CD4-positive, alpha-beta T cell treated with Interleukin-1 beta for 1 hour (primary cell): ENCODE results near the gene ATG9A.
"Not testable (repeated sequence)": the region's sequence is repeated elsewhere in the genome, so short reads cannot be mapped to it uniquely, and the experiment has no call there.

ENCODE experiments used
- DNase-seq, 2 donors: peaks; one replicate each; pipeline ENCODE4 v3.0.0-alpha.2; 2020 to 2022

The ATG9A gene

DNA sequence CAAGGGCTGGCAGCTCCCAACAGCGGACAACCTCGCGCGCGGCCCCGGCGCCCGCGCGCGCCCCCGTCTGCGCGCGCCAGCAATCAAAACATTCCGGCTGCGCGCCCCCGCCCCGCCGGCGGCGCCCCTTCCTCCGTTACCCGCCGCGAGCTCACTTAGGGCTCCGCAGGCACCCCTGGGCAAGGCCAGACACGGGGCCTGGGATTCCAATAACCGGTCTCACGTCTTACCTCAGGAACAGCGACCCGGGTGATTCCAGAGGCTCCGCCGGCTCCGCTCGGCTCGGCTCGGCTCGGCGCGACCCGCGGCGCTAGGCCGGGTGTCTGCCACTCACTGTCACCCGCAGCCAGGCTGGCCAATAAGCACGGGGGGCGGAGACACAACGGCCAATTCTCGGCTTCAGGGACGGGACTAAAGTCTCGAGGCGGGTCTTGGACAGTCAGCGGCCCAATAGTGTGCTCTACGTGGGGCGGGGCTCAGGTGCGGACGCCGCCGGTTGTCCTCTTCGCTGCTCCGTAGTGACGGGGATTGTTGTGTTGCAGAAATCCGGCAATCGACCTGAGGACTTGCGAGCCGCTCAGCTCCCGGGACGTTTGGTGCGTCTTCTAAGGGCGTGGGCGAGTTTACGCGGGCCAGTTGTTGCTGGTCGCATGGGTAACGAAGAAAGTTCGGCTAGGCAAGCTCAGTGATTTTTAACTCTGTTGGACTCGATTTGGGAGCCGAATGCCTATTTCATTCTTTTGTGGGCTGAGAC lies at the start of gene ATG9A, which contains the start of gene ANKZF1:
ATG9A (minus strand) TSS at position 332 of the 754 bp plus-strand sequence. CDS start 1,612 bp downstream, outside the sequence.
ANKZF1 (plus strand) TSS at position 502 of the 754 bp plus-strand sequence. CDS start 452 bp downstream, outside the sequence.
- peak; percentile 99 for DNase-seq

GRCh38 chr2:219278655-219279150 lies 49.3 kb upstream of the ATG9A start:
- no peak for DNase-seq

DNA sequence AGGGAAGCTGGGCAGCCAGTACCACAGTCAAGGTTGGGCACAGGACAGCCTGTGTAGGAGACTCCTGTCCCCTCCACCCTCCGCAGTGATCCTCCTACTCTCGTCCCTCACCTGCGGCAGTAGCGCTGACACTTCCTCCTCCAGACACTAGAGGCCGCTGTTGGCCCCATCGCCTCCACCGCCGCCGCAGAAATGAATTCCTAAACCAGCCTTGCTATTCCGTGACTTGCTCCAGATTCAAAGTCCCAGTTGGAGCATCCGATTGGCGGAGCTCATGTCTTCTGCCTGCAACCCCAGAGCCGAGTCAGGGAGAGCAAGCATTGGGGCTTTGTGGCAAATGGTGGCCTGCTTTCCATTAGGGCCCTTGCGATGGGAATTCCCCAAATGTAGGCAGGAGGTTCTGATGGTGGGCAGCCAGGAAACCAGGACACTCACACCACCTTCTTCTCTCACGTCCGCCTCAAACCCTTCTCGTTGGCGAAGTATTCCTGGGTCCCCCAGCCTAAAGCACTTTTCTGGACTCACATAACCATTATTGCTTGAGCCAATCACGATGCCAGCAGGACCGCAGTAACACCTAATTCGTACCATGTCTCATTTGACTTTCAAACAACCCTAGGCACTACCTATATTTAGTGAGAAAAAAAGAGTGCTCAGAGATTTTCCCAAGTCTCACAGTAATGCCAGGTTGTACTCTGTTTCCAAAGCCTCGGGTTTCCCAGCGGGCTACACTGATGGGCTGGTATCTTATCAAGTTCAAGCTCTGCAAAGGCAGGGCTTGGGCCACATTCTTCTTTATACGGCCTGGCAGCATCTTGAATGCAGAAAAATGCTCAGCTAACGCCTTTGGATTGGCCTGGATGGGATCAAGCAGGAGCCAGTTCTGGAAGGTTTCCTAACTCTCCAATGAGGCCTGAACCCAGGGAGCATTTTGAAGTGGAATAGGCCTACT lies 48.5 kb upstream of the ATG9A start:
- peak; percentile 77 to 80 for DNase-seq

- no peak for DNase-seq
Observed at GRCh38 chr2:219274361-219274921, 45.0 kb upstream of the ATG9A start.

DNA sequence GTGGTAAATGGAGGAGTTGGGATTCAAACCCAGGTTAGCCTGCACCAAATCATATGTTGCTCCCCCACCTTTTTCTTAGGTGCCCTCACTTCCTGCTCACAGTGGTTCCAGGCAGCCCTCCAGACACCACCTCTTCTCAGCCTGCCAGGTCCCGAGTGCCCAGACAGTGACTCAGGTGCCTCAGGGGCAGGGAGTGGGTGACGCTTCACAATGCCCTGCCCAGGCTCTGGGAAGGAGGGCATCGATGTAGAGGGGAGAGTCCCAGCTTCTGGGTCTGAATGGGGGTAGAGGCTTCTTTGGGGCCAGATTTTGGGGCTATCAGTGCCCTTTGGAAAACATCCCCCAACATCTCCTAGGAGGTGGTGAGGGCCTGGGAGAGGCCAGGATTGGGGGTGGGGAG lies 44.5 kb upstream of the ATG9A start:
- DNase-seq, result no peak

GRCh38 chr2:219272995-219273394 lies 43.6 kb upstream of the ATG9A start:
- DNase-seq, result no peak

DNA sequence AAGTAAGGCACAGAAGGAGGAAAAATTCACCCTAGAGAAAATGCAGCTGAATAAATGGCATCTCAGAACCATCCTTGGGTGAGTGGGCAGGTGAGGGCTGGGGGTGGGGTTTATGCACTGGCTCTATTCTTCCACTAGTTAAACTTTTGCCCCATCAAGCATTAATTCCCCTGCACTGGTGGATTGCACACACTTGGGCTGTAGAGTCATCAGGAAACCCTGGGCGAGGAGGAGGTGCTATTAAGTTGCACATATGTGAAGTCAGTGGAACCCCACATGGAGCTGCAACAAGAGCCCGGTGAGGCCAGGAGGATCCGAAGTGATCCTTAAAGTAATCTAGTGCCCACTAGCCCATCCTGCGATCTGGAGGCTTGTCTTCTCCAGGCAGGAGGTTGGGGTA lies 42.9 kb upstream of the ATG9A start:
- no peak for DNase-seq

DNA sequence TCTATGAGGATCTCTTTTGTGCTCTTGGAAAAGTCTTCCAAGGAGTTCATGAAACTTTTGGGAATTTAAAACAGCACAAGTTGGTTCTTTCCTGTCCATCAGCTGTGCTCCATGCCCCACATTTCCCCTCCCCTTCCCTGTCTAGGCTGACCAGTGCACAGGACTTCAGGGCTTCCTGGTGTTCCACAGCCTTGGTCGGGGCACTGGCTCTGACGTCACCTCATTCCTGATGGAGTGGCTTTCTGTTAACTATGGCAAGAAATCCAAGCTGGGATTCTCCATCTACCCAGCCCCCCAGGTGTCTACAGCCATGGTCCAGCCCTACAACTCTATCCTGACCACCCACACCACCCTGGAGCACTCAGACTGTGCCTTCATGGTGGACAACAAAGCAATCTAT lies 41.6 kb upstream of the ATG9A start:
- DNase-seq, result no peak

DNA sequence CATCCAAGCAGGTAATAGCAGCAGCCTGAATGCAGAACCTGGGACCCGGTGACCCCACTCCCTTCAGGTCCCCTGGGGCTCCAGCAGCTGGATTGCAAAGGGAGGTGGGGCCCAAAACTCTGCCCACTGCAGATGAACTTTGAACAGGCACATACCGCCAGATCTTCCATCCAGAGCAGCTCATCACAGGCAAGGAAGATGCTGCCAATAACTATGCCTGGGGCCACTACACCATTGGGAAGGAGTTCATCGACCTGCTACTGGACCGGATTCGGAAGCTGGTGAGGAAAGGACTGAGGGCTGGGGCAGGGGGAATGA lies 40.6 kb upstream of the ATG9A start:
- DNase-seq, result no peak

DNA sequence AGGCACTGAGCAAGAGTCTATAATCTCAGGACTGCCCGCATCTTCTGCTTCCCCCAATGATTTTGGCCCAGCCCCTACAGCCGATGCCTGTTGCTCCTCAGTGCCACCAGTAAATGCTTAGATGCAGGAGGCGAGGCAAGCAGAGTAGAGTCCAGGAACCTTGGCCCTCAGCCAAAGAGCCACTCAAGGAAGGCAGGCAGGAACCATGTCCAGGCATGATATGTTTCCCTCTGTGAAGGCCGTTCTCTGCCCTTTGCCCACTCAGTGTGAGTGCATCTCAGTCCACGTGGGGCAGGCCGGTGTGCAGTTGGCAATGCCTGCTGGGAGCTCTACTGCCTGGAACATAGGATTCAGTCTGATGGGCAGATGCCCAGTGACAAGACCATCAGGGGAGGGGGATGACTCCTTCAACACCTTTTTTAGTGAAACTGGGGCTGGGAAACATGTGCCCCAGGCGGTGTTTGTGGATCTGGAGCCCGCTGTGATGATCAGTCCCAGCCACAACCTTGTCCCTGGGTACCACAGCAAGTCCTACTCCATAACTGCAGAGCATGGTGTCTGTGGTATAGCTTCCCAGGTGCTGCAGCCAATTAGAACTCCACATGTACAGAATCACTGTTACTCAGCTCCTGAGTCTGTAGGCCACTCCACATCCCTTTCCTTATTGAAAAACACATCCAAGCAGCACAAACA lies 40.1 kb upstream of the ATG9A start:
- DNase-seq, result no peak

DNA sequence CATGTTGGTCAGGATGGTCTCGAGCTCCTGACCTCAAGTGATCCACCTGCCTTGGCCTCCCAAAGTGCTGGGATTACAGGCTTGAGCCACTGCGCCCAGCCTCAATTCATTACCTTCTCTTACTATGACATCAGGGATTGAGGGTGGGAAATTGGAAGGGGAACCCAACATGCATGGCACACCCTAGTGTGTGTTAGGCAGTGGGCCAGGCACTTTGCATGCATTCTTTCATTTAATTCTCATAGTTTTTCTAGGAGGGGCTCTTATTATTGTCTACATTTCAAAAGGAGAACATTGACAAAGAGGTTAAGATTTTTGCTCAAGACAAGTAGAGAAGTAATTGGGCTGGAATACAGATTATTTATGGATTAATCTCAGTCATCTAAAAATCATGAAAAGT lies 38.9 kb upstream of the ATG9A start:
- DNase-seq, result no peak

DNA sequence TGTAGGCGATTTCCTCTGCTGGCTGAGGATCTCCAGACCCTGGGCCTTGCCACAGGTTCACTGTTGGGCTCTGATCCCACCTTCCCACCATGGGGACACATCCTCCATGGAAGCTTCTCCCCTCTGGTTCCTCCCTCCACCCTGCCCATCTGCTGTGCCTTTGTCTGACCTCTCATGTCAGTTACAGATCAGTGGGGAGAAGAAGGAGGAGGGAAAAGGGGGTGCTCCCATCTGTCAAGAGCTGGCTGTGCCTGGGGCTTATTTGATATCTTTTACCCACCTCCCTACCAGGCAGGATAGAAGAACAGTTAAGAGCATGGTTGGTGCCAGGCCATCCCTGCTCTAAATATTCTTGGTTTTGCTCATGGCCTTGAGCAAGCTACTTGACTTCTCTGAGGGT lies 37.5 kb upstream of the ATG9A start:
- no peak for DNase-seq

DNA sequence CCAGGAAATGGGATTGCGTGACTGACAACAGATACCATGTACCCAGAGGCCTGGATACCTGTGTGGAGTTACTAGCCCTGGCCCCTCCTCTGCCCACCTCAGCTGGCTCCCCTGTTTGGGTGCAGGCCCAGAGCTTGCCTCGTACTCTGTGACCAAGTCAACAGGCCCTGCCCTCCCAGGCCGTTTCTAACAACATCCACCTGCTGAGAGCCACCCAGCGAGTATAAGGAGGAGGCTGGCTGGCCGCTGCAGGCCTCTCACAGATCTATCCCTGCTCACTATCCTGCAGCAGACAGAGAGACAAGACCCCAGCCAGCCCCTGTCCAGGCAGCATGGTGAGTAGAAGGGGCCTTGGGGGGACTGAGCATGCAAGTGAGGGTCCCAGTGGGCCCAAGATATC lies 36.8 kb upstream of the ATG9A start:
- no peak for DNase-seq

- DNase-seq, result no peak
Observed at GRCh38 chr2:219261024-219261855, 31.8 kb upstream of the ATG9A start.

DNA sequence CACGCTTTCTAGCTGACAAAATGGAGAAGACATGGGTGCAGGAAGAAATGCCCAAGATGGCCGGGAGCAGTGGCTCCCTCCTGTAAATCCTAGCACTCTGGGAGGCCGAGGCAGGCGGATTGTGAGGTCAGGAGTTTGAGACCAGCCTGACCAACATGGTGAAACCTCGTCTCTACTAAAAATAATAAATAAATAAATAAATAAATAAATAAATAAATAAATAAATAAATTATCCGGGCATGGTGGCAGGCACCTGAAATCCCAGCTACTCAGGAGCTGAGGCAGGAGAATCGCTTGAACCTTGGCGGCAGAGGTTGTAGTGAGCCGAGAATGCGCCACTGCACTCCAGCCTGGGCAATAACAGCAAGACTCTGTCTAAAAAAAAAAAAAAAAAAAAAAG lies 29.5 kb upstream of the ATG9A start:
- not testable (repeated sequence) for DNase-seq

- DNase-seq, result peak; percentile 56 to 59
Observed at GRCh38 chr2:219254590-219255201, 25.3 kb upstream of the ATG9A start.

DNA sequence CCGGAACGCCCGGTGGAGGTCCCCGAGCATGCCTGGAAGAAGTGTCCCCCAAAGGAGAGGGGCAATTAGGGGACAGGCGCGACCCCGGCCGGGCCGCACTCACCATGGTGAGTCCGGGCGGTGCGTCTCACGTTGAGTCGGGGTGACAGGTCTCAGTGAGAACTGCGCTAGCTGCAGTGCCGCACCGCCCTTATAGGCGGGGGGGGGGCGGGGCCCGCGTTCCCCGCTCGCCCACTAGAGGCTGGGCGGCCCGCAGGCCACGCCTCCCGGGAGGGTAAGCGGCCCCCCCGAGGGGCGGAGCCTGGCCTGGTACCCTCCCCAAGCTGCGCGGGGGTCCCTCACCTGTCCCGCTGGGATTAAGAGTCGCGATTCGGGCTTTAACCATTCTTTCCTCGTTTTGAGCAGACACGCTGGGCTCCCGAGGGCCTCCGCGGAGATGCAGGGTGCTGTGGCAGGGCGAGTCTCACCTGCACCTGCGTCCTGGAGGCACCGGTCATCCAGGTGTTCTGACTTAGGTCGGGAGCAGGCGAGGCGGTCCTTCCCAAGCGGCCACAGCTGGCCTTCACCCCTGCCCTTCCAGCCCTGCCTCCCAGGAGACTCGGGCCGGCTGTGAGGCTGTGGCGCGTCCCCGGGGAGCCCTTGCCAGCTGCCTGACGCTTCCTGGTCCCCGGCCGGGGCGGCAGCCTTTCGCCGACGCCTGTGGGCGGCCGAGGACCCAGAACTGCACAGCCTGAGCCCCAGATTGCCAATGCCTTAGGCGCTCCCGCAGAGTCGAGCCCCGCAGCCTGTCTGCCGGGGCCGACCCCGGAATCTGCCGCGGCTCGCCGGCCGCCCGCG lies 24.5 kb upstream of the ATG9A start, which contains the start of gene TUBA4A:
TUBA4A (minus strand) TSS at position 166 of the 837 bp plus-strand sequence; CDS start at position 106, 60 bp downstream.
- peak; percentile 93 for DNase-seq

DNA sequence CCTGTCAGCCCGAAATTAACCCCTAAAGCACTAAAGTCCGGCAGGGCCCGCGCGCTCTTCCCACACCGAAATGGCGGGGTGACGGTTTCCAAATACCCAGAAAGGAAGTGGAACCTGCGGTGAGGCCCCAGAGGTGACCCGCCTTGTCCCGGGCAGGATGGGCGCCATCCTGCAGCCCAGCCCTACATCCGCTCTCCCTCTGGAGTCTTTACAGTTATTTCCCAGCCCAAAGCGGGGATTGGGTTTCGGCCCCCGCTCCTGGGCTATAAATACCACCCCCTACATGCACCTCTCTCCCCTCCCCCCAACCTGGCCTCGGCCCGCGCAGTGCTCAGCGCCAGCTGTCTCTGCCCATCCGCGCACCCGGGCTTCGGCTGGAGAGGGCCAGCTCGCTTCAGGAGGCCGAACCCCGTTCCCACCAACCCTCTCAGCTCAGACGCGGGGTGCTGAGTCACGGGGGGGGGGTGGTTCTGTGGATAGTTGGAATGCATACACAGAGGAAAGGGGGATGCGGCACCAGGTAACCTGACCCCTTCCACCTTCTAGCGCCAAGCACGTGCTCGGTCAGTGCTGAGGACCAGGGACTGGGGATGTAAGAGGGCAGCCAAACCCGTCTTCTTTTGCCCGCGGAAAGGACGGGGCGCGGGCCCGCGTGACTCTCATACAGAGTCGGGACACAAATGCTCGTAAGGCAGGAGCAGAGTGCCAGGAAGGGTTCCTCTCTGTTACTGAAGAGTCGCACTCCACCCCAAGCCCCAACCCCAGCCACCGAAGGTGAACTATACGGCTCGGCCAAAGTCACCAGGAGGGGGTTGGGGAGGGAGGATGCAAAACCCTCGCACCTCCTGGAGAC lies 23.7 kb upstream of the ATG9A start, which contains the start of gene TUBA4B:
TUBA4B (plus strand) TSS at position 344 of the 853 bp plus-strand sequence; CDS start at position 509, 165 bp downstream.
- DNase-seq, result peak; percentile 44 to 51

DNA sequence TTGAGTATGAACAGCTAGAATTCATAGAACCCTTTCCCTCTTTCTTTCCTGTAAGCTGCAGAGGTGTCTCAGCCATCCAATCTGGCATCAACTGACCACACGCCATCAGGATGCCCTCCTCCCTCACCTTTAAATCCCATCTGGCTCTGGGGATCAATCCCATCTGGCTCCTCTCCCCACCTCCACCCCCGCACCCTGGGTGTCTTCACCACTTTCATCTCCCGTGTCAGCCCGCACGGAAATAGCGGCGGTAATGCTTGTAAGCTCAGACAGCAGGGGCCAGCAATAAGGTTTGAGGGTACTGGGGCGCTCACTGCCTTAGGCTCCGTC lies 23.1 kb upstream of the ATG9A start:
- DNase-seq, result no peak
